GM18526 (cell line): Measurements from ENCODE around the gene NT5C1A.

Source experiments
- POLR2A ChIP-seq: IDR thresholded peaks from 3 replicates; pipeline ENCODE4 v1.6.1; 2011; ENCODE audit not compliant: insufficient read length; ENCODE audit errors: extremely low read depth

The NT5C1A gene

GRCh38 chr1:39671793-39672550 lies at the start of gene NT5C1A:
Gene NT5C1A (minus strand): TSS chr1:39672107. CDS start chr1:39672038, 69 bp downstream.
- no peak for TF ChIP-seq POLR2A

- TF ChIP-seq POLR2A = no peak
Measured at GRCh38 chr1:39721664-39722063, 49.8 kb upstream of the NT5C1A start.

- TF ChIP-seq POLR2A = no peak
Measured at GRCh38 chr1:39720094-39720999, 48.4 kb upstream of the NT5C1A start.

- no peak for TF ChIP-seq POLR2A
Measured at GRCh38 chr1:39717809-39718208, 45.9 kb upstream of the NT5C1A start.

GRCh38 chr1:39713557-39713956 lies 41.6 kb upstream of the NT5C1A start:
- TF ChIP-seq POLR2A = no peak

GRCh38 chr1:39711966-39712340 lies 40.0 kb upstream of the NT5C1A start:
- TF ChIP-seq POLR2A = no peak

GRCh38 chr1:39711104-39711965 lies 39.4 kb upstream of the NT5C1A start:
- TF ChIP-seq POLR2A = no peak

GRCh38 chr1:39707506-39707905 lies 35.6 kb upstream of the NT5C1A start:
- TF ChIP-seq POLR2A = no peak

- TF ChIP-seq POLR2A = no peak
Measured at GRCh38 chr1:39704757-39705156, 32.9 kb upstream of the NT5C1A start.

- TF ChIP-seq POLR2A = no peak
Measured at GRCh38 chr1:39701049-39701439, 29.1 kb upstream of the NT5C1A start.

GRCh38 chr1:39700348-39700747 lies 28.4 kb upstream of the NT5C1A start:
- no peak for TF ChIP-seq POLR2A

GRCh38 chr1:39699419-39699818 lies 27.5 kb upstream of the NT5C1A start:
- no peak for TF ChIP-seq POLR2A

GRCh38 chr1:39698568-39698967 lies 26.7 kb upstream of the NT5C1A start:
- no peak for TF ChIP-seq POLR2A

GRCh38 chr1:39696448-39696847 lies 24.5 kb upstream of the NT5C1A start:
- no peak for TF ChIP-seq POLR2A

GRCh38 chr1:39695016-39695415 lies 23.1 kb upstream of the NT5C1A start:
- TF ChIP-seq POLR2A = no peak
